HepG2 (cell line): ENCODE results near the gene NBL1. TPM values are rescaled to one million over a fixed set of nuclear protein-coding genes. Genes with fewer than 3 reads are reported as not detected.

Source experiments
- ATAC-seq: fragments of 200-7000 bp; cut with Tn5 transposase; 3 replicates; pipeline ENCODE4 v1.9.1; 2020; ENCODE audit warnings: mild to moderate bottlenecking, moderate library complexity
- BruUV-seq: library from RNA; stranded (reverse); fragments of 400-500 nt; replicated peaks from 2 replicates; lab custom pipeline; 2021; lab: Mats Ljungman, UMichigan
- CTCF ChIA-PET: fragments of 300-600 bp; formaldehyde crosslinking; extraction: SDS; loops from one replicate; lab custom pipeline; 2021; ENCODE audit warnings: low total read pairs, inconsistent platforms, low intra/inter-chr PET ratio; lab: Yijun Ruan, JAX
- POLR2A ChIA-PET: fragments of 350-600 bp; sonication (Branson Sonifier 250); formaldehyde crosslinking; loops from one replicate; lab custom pipeline; 2020; ENCODE audit warnings: antibody characterized with exemption, inconsistent platforms; lab: Yijun Ruan, JAX
- DNase-seq: peaks from one replicate; pipeline ENCODE4 v3.0.0-alpha.2; 2015; ENCODE audit warnings: low spot score
- FAIRE-seq: peaks from 3 replicates; lab custom pipeline; 2011; peaks lifted over from hg19 to GRCh38; lab: Jason Lieb, UNC
- H2AFZ ChIP-seq: one replicate; pipeline ENCODE4 v1.6.1; 2011; ENCODE audit warnings: low read length, inconsistent platforms
- H3K27ac ChIP-seq: fragments of 300-600 bp; 3 replicates; pipeline ENCODE4 v1.8.0; 2011; ENCODE audit warnings: mixed run types, mild to moderate bottlenecking, mixed read lengths, low read length, inconsistent platforms; ENCODE audit not compliant: insufficient read depth; ENCODE audit errors: extremely low read length
- H3K27me3 ChIP-seq, 2 experiments: fragments of 200-600 bp in 1 of 2; 2 replicates in 1 of 2; 3 replicates in 1 of 2; pipeline versions ENCODE4 v1.6.0 to v1.8.0; 2011; ENCODE audit warnings: low read length in 2 of 2, mild to moderate bottlenecking in 2 of 2, moderate library complexity in 2 of 2, inconsistent platforms in 1 of 2; ENCODE audit not compliant: insufficient read depth in 2 of 2, control insufficient read depth in 1 of 2
- H3K36me3 ChIP-seq, 2 experiments: fragments of 200-600 bp in 1 of 2; replicated peaks in 1 of 2; 2 replicates in 1 of 2; 3 replicates in 1 of 2; pipeline versions ENCODE4 v1.5.1 to v1.8.0; 2011; ENCODE audit warnings: low read length in 2 of 2, inconsistent platforms in 1 of 2; ENCODE audit not compliant: insufficient read depth in 2 of 2, control insufficient read depth in 1 of 2
- H3K4me1 ChIP-seq: 2 replicates; pipeline ENCODE4 v1.5.1; 2012; ENCODE audit warnings: low read length, inconsistent platforms; ENCODE audit not compliant: insufficient read depth
- H3K4me2 ChIP-seq: 2 replicates; pipeline ENCODE4 v1.6.0; 2011; ENCODE audit warnings: low read depth, low read length, inconsistent platforms
- H3K4me3 ChIP-seq, 3 experiments: fragments of 200-600 bp in 1 of 3; sonication (generic), shearing (Covaris generic) in 1 of 3; replicated peaks in 1 of 3; 2 replicates each; pipeline ENCODE4 v1.5.1; 2011 to 2016; ENCODE audit warnings: low read length in 3 of 3, inconsistent platforms in 2 of 3, low read depth in 2 of 3, mild to moderate bottlenecking in 2 of 3, control low read depth in 1 of 3, mixed read lengths in 1 of 3; ENCODE audit not compliant: insufficient read depth in 1 of 3
- H3K79me2 ChIP-seq: one replicate; pipeline ENCODE4 v1.6.1; 2011; ENCODE audit warnings: low read length, inconsistent platforms; ENCODE audit not compliant: insufficient read depth
- H3K9ac ChIP-seq: 2 replicates; pipeline ENCODE4 v1.6.0; 2011; ENCODE audit warnings: mild to moderate bottlenecking, low read depth, low read length, inconsistent platforms; ENCODE audit not compliant: insufficient read depth
- H3K9me3 ChIP-seq: 2 replicates; pipeline ENCODE4 v1.5.1; 2012; ENCODE audit warnings: mild to moderate bottlenecking, low read length
- H4K20me1 ChIP-seq: 2 replicates; pipeline ENCODE4 v1.6.0; 2011; ENCODE audit warnings: inconsistent platforms, mild to moderate bottlenecking, low read length, moderate library complexity; ENCODE audit not compliant: insufficient read depth
- GATAD2A ChIP-seq: IDR thresholded peaks from 2 replicates; pipeline ENCODE4 v1.6.1; 2016
- HMG20B ChIP-seq: conservative IDR thresholded peaks from 2 replicates; pipeline ENCODE4 v1.6.1; 2016; ENCODE audit warnings: missing genetic modification reagents, missing compliant biosample characterization
- HNRNPUL1 ChIP-seq: fragments of 200-400 bp; formaldehyde crosslinking; IDR thresholded peaks from 2 replicates; pipeline ENCODE4 v1.6.1; 2017; ENCODE audit warnings: low read depth, mild to moderate bottlenecking, low read length, moderate library complexity
- MTERF4 ChIP-seq: sonication (generic); formaldehyde crosslinking; IDR thresholded peaks from 2 replicates; pipeline ENCODE4 v1.8.0; 2023; ENCODE audit warnings: mild to moderate bottlenecking, missing genetic modification reagents
- NFRKB ChIP-seq: fragments of 450-650 bp; IDR thresholded peaks from 2 replicates; pipeline ENCODE4 v1.6.1; 2017
- RFX3 ChIP-seq: IDR thresholded peaks from 2 replicates; pipeline ENCODE4 v1.6.1; 2016; ENCODE audit warnings: missing biosample characterization, missing genetic modification reagents
- TOE1 ChIP-seq: sonication (generic); formaldehyde crosslinking; IDR thresholded peaks from 2 replicates; pipeline ENCODE4 v1.4.0; 2020; ENCODE audit warnings: mild to moderate bottlenecking, missing genetic modification reagents
- ZBTB49 ChIP-seq: sonication (generic); formaldehyde crosslinking; IDR thresholded peaks from 2 replicates; pipeline ENCODE4 v1.4.0; 2020; ENCODE audit warnings: missing genetic modification reagents, borderline replicate concordance
- ZNF263 ChIP-seq: sonication (generic); formaldehyde crosslinking; IDR thresholded peaks from 2 replicates; pipeline ENCODE4 v1.4.0; 2020; ENCODE audit warnings: missing genetic modification reagents
- ZNF441 ChIP-seq: sonication (generic); formaldehyde crosslinking; IDR thresholded peaks from 2 replicates; pipeline ENCODE4 v1.7.0; 2021; ENCODE audit warnings: missing genetic modification reagents, borderline replicate concordance
- WGBS: methylation state at CpG from one replicate; pipeline ENCODE4 v1.1.6; 2017; ENCODE audit warnings: low lambda C conversion rate; 5-methylcytosine and 5-hydroxymethylcytosine counted together
- in situ Hi-C: cut with HindIII; loops from 2 replicates; pipeline ENCODE4 v1.10.0; 2017; ENCODE audit warnings: low pct_unique_long_range_greater_than_20kb; ENCODE audit not compliant: extremely low pct_ligation_motif_present
- intact Hi-C: fragments of 100-400 bp; cut with micrococcal nuclease; formaldehyde crosslinking; loops from one replicate; pipeline ENCODE4 v1.10.0; 2022; ENCODE audit not compliant: unreplicated experiment
- polyA plus RNA-seq, 8 experiments: library from polyadenylated mRNA; depleted of rRNA in 3 of 8; stranded (reverse) in 7 of 8; unstranded in 1 of 8; fragments of >200 nt; fragmentation: Illumina TruSeq in 4 of 8; extraction: Trizol in 4 of 8; gene quantifications; 2 replicates each; pipeline versions ENCODE4 v1.2.1 to v1.2.3, GENCODE V29; 2011 to 2016; ENCODE audit warnings: low read depth in 4 of 8, missing spikeins in 1 of 8, mixed read lengths in 1 of 8; ENCODE audit not compliant: insufficient read depth in 1 of 8
- total RNA-seq, 5 experiments: library from RNA; depleted of rRNA; stranded (reverse); fragments of >200 nt; fragmentation: Illumina TruSeq; extraction: Trizol; gene quantifications; 2 replicates each; pipeline ENCODE4 v1.2.3, GENCODE V29; 2016; ENCODE audit warnings: low read depth in 1 of 5

The NBL1 gene
- total and polyA plus RNA-seq, 2 of the 13 experiments (the other 11 are each of a cell fraction or from before 2014, with no cell fraction given) = 2.7 to 13.8 TPM

GRCh38 chr1:19703280-19703679, 59.2 kb downstream of the NBL1 start:
- Histone ChIP-seq H3K4me1 (peaks cover 9% of the 10 kb centered on the region), H3K9me3 (no peaks in the 10 kb centered on the region), H3K27ac (no peak overlapping the region), H3K9ac (no peak overlapping the region), H3K4me2 (no peak overlapping the region), H3K27me3 (no peaks in the 10 kb centered on the region), H3K4me3 (no peak overlapping the region), H3K79me2 (no peaks in the 10 kb centered on the region), H2AFZ (no peak overlapping the region), H4K20me1 (no peaks in the 10 kb centered on the region), H3K36me3 (no peaks in the 10 kb centered on the region)
- WGBS = 76% methylated on average over 3 of the region's 3 CpGs
- FAIRE-seq (no peak), ATAC-seq (no peak), DNase-seq (no peak)
- TF ChIP-seq ZNF263 (no peak), GATAD2A (CRISPR knock-in tag) (no peak), TOE1 (CRISPR knock-in tag) (no peak), MTERF4 (CRISPR knock-in tag) (no peak), ZNF441 (CRISPR knock-in tag) (no peak), HNRNPUL1 (no peak), RFX3 (CRISPR knock-in tag) (no peak), NFRKB (no peak), ZBTB49 (CRISPR knock-in tag) (no peak), HMG20B (no peak)
- intact Hi-C loops = loop anchor here (5.0 kb wide), 1 partner anchor 614 kb away; no protein-coding TSS in a partner anchor
- POLR2A ChIA-PET = no interaction called here
- CTCF ChIA-PET = interaction anchor here (1.2 to 2.3 kb wide), 2 partner anchors 39 to 42 kb away, joined by 3 to 9 read pairs; partner anchors contain the start of gene HTR6
- in situ Hi-C loops = loop anchor here (5.0 kb wide), 1 partner anchor 41 kb away; the partner anchor contains the start of gene HTR6
- BruUV-seq = no TSS peak
